Measurements from ENCODE around the gene NEDD8.
"Not testable (repeated sequence)": the region's sequence is repeated elsewhere in the genome, so short reads cannot be mapped to it uniquely, and the experiment has no call there.

Gene NEDD8

GRCh38 chr14:24228902-24229301 is 3.3 kb downstream of the NEDD8 start:
- FAIRE-seq (no peak), DNase-seq (ENCODE audit: insufficient read length, low spot score) (no peak)

- FAIRE-seq: no peak
Measured at GRCh38 chr14:24226473-24226872, 5.7 kb downstream of the NEDD8 start.

GRCh38 chr14:24224618-24225071 is 7.5 kb downstream of the NEDD8 start:
- DNase-seq (ENCODE audit: insufficient read length, low spot score): no peak
- no peak for FAIRE-seq

More at GRCh38 chr14:24226473-24226872, 5.7 kb downstream of the NEDD8 start:
- DNase-seq (ENCODE audit: insufficient read length, low spot score): no peak

- not testable (repeated sequence) for DNase-seq (ENCODE audit: insufficient read length, low spot score); FAIRE-seq
Measured at GRCh38 chr14:24222987-24223386, 9.2 kb downstream of the NEDD8 start.

GRCh38 chr14:24219521-24219920 is 12.6 kb downstream of the NEDD8 start:
- DNase-seq (ENCODE audit: insufficient read length, low spot score) (no peak), FAIRE-seq (no peak)

GRCh38 chr14:24219080-24219479 is 13.1 kb downstream of the NEDD8 start:
- no peak for FAIRE-seq

GRCh38 chr14:24216876-24217275 is 15.3 kb downstream of the NEDD8 start:
- DNase-seq (ENCODE audit: insufficient read length, low spot score); FAIRE-seq: not testable (repeated sequence)

More at GRCh38 chr14:24219080-24219479, 13.1 kb downstream of the NEDD8 start:
- no peak for DNase-seq (ENCODE audit: insufficient read length, low spot score)

GRCh38 chr14:24216345-24216699 is 15.8 kb downstream of the NEDD8 start:
- FAIRE-seq: no peak
- DNase-seq (ENCODE audit: insufficient read length, low spot score): no peak

- DNase-seq (ENCODE audit: insufficient read length, low spot score) (peak; percentile 84), FAIRE-seq (peak; percentile 95)
Measured at GRCh38 chr14:24215495-24216344, 16.4 kb downstream of the NEDD8 start, which contains the start of gene MDP1. TSS of gene MDP1 (minus strand) at chr14:24216066. CDS start at chr14:24215955, 111 bp downstream.

GRCh38 chr14:24213866-24214662 is 18.1 kb downstream of the NEDD8 start:
- FAIRE-seq (no peak), DNase-seq (ENCODE audit: insufficient read length, low spot score) (no peak)

- FAIRE-seq (peak; percentile 94), DNase-seq (ENCODE audit: insufficient read length, low spot score) (peak; percentile 89)
Measured at GRCh38 chr14:24212924-24213865, 19.0 kb downstream of the NEDD8 start, which contains the start of gene CHMP4A. TSS of gene CHMP4A (minus strand) at chr14:24213488. CDS start at chr14:24213439, 49 bp downstream.

GRCh38 chr14:24211311-24211710 is 20.9 kb downstream of the NEDD8 start:
- no peak for FAIRE-seq
- no peak for DNase-seq (ENCODE audit: insufficient read length, low spot score)

GRCh38 chr14:24207625-24208024 is 24.5 kb downstream of the NEDD8 start:
- DNase-seq (ENCODE audit: insufficient read length, low spot score) (no peak), FAIRE-seq (no peak)

- FAIRE-seq (no peak), DNase-seq (ENCODE audit: insufficient read length, low spot score) (no peak)
Measured at GRCh38 chr14:24207104-24207551, 25.0 kb downstream of the NEDD8 start.

GRCh38 chr14:24206260-24207103 is 25.7 kb downstream of the NEDD8 start:
- DNase-seq (ENCODE audit: insufficient read length, low spot score) (no peak), FAIRE-seq (no peak)

GRCh38 chr14:24204163-24205146 is 27.7 kb downstream of the NEDD8 start:
- FAIRE-seq: no peak
- no peak for DNase-seq (ENCODE audit: insufficient read length, low spot score)

GRCh38 chr14:24203249-24203886 is 28.8 kb downstream of the NEDD8 start:
- FAIRE-seq; DNase-seq (ENCODE audit: insufficient read length, low spot score): not testable (repeated sequence)
